B cell (primary cell): ENCODE results near the gene CFAP97D2. TPM values are rescaled to one million over a fixed set of nuclear protein-coding genes. Genes with fewer than 3 reads are reported as not detected.

Experiments used
- ATAC-seq: fragments of 200-7000 bp; cut with Tn5 transposase; one replicate; pipeline ENCODE4 v1.10.0; 2021; ENCODE audit warnings: low read depth, mild to moderate bottlenecking, moderate number of reproducible peaks, moderate library complexity
- CTCF ChIA-PET: fragments of 350-600 bp; sonication (Branson Sonifier 250); formaldehyde crosslinking; loops from one replicate; lab custom pipeline; 2021; ENCODE audit warnings: antibody characterized with exemption, inconsistent platforms; lab: Charles Lee
- POLR2A ChIA-PET: fragments of 350-600 bp; sonication (Branson Sonifier 250); formaldehyde crosslinking; loops from one replicate; lab custom pipeline; 2021; ENCODE audit warnings: antibody characterized with exemption; lab: Charles Lee
- DNase-seq: peaks from one replicate; pipeline ENCODE4 v3.0.0; 2013
- H2AFZ ChIP-seq: 2 replicates; pipeline ENCODE4 v1.6.1; 2012; ENCODE audit warnings: mild to moderate bottlenecking, low read depth, low read length; ENCODE audit not compliant: insufficient read depth, poor library complexity, severe bottlenecking
- H3K27ac ChIP-seq, 2 donors: 1 replicate in 1 of 2; 2 replicates in 1 of 2; pipeline ENCODE4 v1.5.1; 2012 to 2013; ENCODE audit warnings: low read length in 2 of 2, mild to moderate bottlenecking in 2 of 2, moderate library complexity in 1 of 2
- H3K27me3 ChIP-seq, 4 experiments: fragments of 200-600 bp in 1 of 4; sonication (generic) in 1 of 4; replicated peaks in 1 of 4; 1 replicate in 2 of 4; 2 replicates in 2 of 4; pipeline versions ENCODE4 v1.6.1 to v1.7.0; 2013 to 2016; ENCODE audit warnings: low read length in 3 of 4, mild to moderate bottlenecking in 2 of 4, mixed read lengths in 1 of 4, moderate library complexity in 1 of 4; ENCODE audit not compliant: insufficient read depth in 4 of 4, control insufficient read depth in 3 of 4; ENCODE audit errors: control extremely low read depth in 1 of 4
- H3K36me3 ChIP-seq, 2 experiments: replicated peaks in 1 of 2; 1 replicate in 1 of 2; 2 replicates in 1 of 2; pipeline versions ENCODE4 v1.6.1 to v1.7.1; 2013; ENCODE audit warnings: low read length in 1 of 2; ENCODE audit not compliant: insufficient read depth in 2 of 2, control insufficient read depth in 1 of 2; ENCODE audit errors: control extremely low read depth in 1 of 2, extremely low read depth in 1 of 2
- H3K4me1 ChIP-seq, 2 donors: fragments of 200-600 bp in 1 of 2; sonication (generic) in 1 of 2; 1 replicate in 1 of 2; 2 replicates in 1 of 2; pipeline versions ENCODE4 v1.5.1 to v1.6.1; 2013 to 2017; ENCODE audit warnings: low read length in 2 of 2; ENCODE audit not compliant: control insufficient read depth in 2 of 2, insufficient read depth in 2 of 2
- H3K4me2 ChIP-seq: replicated peaks from 2 replicates; pipeline ENCODE3; 2012; ENCODE audit warnings: mild to moderate bottlenecking, low read depth, low read length; ENCODE audit not compliant: poor library complexity, severe bottlenecking
- H3K4me3 ChIP-seq, 5 experiments: fragments of 200-600 bp in 1 of 5; sonication (generic) in 1 of 5; 1 replicate in 3 of 5; 2 replicates in 2 of 5; pipeline versions ENCODE4 v1.5.1 to v1.7.0; 2011 to 2016; ENCODE audit warnings: low read length in 4 of 5, mild to moderate bottlenecking in 4 of 5, low read depth in 2 of 5, control low read depth in 1 of 5, moderate library complexity in 1 of 5; ENCODE audit not compliant: insufficient read depth in 1 of 5; ENCODE audit errors: control extremely low read depth in 1 of 5, extremely low read depth in 1 of 5
- H3K79me2 ChIP-seq: fragments of 200-600 bp; sonication (generic); one replicate; pipeline ENCODE4 v1.6.0; 2016; ENCODE audit warnings: low read length; ENCODE audit not compliant: control insufficient read depth, insufficient read depth
- H3K9ac ChIP-seq: fragments of 200-600 bp; sonication (generic); 2 replicates; pipeline ENCODE4 v1.6.1; 2017; ENCODE audit warnings: mild to moderate bottlenecking, low read length, moderate library complexity
- H3K9me3 ChIP-seq, 3 donors: one replicate each; pipeline versions ENCODE4 v1.6.1 to v1.7.1; 2013; ENCODE audit warnings: low read length in 2 of 3; ENCODE audit not compliant: control insufficient read depth in 2 of 3, insufficient read depth in 1 of 3; ENCODE audit errors: control extremely low read depth in 1 of 3
- H4K20me1 ChIP-seq: 2 replicates; pipeline ENCODE4 v1.6.0; 2012; ENCODE audit warnings: mild to moderate bottlenecking, low read length; ENCODE audit not compliant: insufficient read depth, control insufficient read depth, poor library complexity, severe bottlenecking
- H3K27ac Mint-ChIP-seq: one replicate; pipeline ENCODE4 v1.8.0; 2021; ENCODE audit warnings: mixed read lengths
- H3K27me3 Mint-ChIP-seq: one replicate; pipeline ENCODE4 v1.8.0; 2021; ENCODE audit warnings: mixed read lengths
- H3K4me1 Mint-ChIP-seq: one replicate; pipeline ENCODE4 v1.8.0; 2021; ENCODE audit warnings: mixed read lengths
- H3K4me3 Mint-ChIP-seq: one replicate; pipeline ENCODE4 v1.8.0; 2021; ENCODE audit warnings: mixed read lengths
- H3K9me3 Mint-ChIP-seq: one replicate; pipeline ENCODE4 v1.8.0; 2022; ENCODE audit warnings: mixed read lengths; ENCODE audit not compliant: insufficient read depth
- CTCF ChIP-seq: fragments of 200-600 bp; IDR thresholded peaks from one replicate; pipeline ENCODE4 v1.8.0; 2022; ENCODE audit warnings: antibody characterized with exemption, mild to moderate bottlenecking
- EZH2 ChIP-seq: IDR thresholded peaks from 2 replicates; pipeline ENCODE4 v1.6.1; 2012; ENCODE audit warnings: borderline replicate concordance, low read depth, mild to moderate bottlenecking, moderate library complexity, low read length; ENCODE audit not compliant: insufficient read depth, poor library complexity, severe bottlenecking
- WGBS: methylation state at CpG from one replicate; pipeline ENCODE4 v1.1.5; 2013; ENCODE audit warnings: missing lambda C conversion rate; ENCODE audit not compliant: insufficient coverage; 5-methylcytosine and 5-hydroxymethylcytosine counted together
- intact Hi-C: fragments of 100-400 bp; cut with micrococcal nuclease; formaldehyde crosslinking; loops from one replicate; pipeline ENCODE4 v1.10.0; 2022
- polyA plus RNA-seq: library from polyadenylated mRNA; depleted of rRNA; stranded (reverse); fragments of >200 nt; gene quantifications from 2 replicates; pipeline ENCODE4 v1.2.3, GENCODE V29; 2012
- total RNA-seq, 2 donors: library from RNA; stranded (reverse); fragments of 120-200 nt in 1 of 2; gene quantifications; 1 replicate in 1 of 2; 2 replicates in 1 of 2; pipeline versions ENCODE4 v1.2.3 to v1.2.4, GENCODE V29; 2013 to 2022

The CFAP97D2 gene
- total and polyA plus RNA-seq, 2 donors (not counting 1 experiment from before 2014, with no cell fraction given) = 0.09 to 0.22 TPM

DNA sequence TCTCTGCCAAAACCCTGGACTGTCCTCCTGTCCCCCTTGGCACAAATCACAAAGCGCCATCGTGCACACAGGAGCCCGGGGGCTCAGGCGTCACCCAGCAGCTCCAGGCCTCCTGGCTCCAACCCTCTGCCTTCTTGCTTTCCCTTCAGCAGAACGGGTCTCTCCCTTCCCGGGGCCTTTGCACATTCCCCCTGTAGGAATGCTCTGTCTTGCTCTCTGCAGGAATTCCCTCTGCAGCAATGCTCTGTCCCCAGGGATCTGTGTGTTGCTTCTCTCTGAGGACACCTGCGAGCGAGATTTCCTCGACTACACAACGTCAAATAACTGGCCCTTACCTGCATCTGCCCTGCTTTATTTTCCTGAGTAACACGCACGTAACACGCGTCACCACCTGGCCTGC lies 33.3 kb upstream of the CFAP97D2 start:
- peaks cover 83 to 92% of the 10 kb centered on the region in 2 donors for H3K4me1 ChIP-seq
- intact Hi-C loops = no loop called here
- H3K4me3 ChIP-seq = no peak overlapping the region
- CTCF ChIA-PET = interaction anchor here (0.8 to 1.9 kb wide), 6 partner anchors 14 to 80 kb away, joined by 3 to 7 read pairs (median 3); no protein-coding TSS in a partner anchor
- no peaks in the 10 kb centered on the region for H4K20me1 ChIP-seq
- no peak overlapping the region for H3K9ac ChIP-seq
- TF ChIP-seq EZH2 (no peak), CTCF (no peak)
- no peak for DNase-seq
- peaks cover 8% of the 10 kb centered on the region for H3K79me2 ChIP-seq
- no peak overlapping the region for H2AFZ ChIP-seq
- H3K36me3 ChIP-seq = no peaks in the 10 kb centered on the region
- H3K27me3 Mint-ChIP-seq = no peaks in the 10 kb centered on the region
- ATAC-seq = no peak
- H3K4me1 Mint-ChIP-seq = peaks cover 21% of the 10 kb centered on the region
- H3K9me3 ChIP-seq = no peaks in the 10 kb centered on the region
- H3K27me3 ChIP-seq = no peaks in the 10 kb centered on the region
- no peak overlapping the region for H3K27ac ChIP-seq
- 78% methylated on average over 12 of the region's 14 CpGs for WGBS
- H3K4me2 ChIP-seq = peak overlapping the region; percentile 73
- H3K27ac Mint-ChIP-seq = peak overlapping the region; percentile 80
- H3K4me3 Mint-ChIP-seq = peak overlapping the region; percentile 69
- no peaks in the 10 kb centered on the region for H3K9me3 Mint-ChIP-seq
- POLR2A ChIA-PET = no interaction called here

DNA sequence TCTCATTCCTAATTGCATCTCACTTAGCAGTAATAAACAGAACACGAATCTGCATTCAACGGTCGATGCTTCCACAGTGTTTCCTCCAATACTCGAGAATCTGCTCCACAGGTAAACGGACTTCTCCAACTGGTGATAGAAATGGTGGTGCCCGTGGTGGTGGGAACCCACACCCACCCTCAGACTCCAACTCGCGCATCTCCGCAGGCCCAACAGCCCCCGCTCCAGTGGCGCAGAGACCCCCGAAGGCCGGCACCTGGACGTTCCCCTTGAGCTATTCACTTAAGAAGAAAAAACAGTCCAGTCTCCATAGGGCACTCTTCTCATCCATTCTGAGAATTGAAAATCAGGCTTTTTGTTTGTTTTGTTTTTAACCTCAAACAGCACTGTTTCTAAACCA lies 32.9 kb upstream of the CFAP97D2 start:
- ChIA-PET POLR2A (interaction anchor here (1.0 kb wide), 1 partner anchor 16 kb away, joined by 4 read pairs; no protein-coding TSS in a partner anchor), CTCF (interaction anchor here (0.9 to 1.6 kb wide), 3 partner anchors 13 to 77 kb away, joined by 3 to 7 read pairs (median 4); no protein-coding TSS in a partner anchor)
- intact Hi-C loops = no loop called here
- peaks cover 79 to 87% of the 10 kb centered on the region in 2 donors for H3K4me1 ChIP-seq
- no peak overlapping the region for H2AFZ ChIP-seq
- TF ChIP-seq EZH2 = no peak
- H3K36me3 ChIP-seq = no peaks in the 10 kb centered on the region
- WGBS = 86% methylated on average over 13 of the region's 14 CpGs
- no peaks in the 10 kb centered on the region for H3K9me3 Mint-ChIP-seq
- H3K27ac Mint-ChIP-seq = peak overlapping the region; percentile 80
- peak overlapping the region; percentile 73 for H3K4me2 ChIP-seq
- H3K27me3 Mint-ChIP-seq = no peaks in the 10 kb centered on the region
- ATAC-seq (no peak), DNase-seq (no peak)
- H3K9me3 ChIP-seq = no peaks in the 10 kb centered on the region
- no peak overlapping the region for H3K27ac ChIP-seq
- peaks cover 8% of the 10 kb centered on the region for H3K79me2 ChIP-seq
- H3K4me3 Mint-ChIP-seq = peak overlapping the region; percentile 69
- H3K9ac ChIP-seq = no peak overlapping the region
- peaks cover 21% of the 10 kb centered on the region for H3K4me1 Mint-ChIP-seq
- no peak overlapping the region for H3K4me3 ChIP-seq
- no peaks in the 10 kb centered on the region for H4K20me1 ChIP-seq
- no peaks in the 10 kb centered on the region for H3K27me3 ChIP-seq
